ENCODE data around the gene SDHB. TPM values are rescaled to one million over a fixed set of nuclear protein-coding genes. Genes with fewer than 3 reads are reported as not detected.

The SDHB gene
- total and polyA plus RNA-seq, 2 of the 13 experiments (the other 11 are each of a cell fraction or from before 2014, with no cell fraction given), result 136 to 142 TPM

DNA sequence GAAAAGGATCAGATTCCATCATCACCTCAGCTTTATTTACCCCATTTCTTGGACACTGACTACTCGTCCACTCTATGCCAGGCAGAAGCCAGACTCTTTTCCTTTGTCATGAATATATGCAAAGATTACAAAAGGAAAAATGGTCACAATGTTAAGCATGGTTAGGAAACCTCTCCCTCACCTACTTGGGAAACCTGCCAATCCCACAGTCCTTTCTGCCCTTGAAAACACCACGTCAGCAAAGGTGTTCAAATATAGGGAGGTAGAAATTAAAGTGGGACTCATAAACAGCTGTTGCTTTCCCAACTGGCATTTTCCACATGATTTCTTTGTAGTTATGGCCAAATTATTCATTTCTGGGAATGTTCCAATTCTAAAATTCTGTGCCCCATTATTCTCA is 25.9 kb downstream of the SDHB start:
- Histone ChIP-seq H3K27me3 (ENCODE audit: control insufficient read depth in 1 of 2, insufficient read depth in 2 of 2, low read length in 2 of 2) (no peaks in the 10 kb centered on the region), H3K4me1 (ENCODE audit: insufficient read depth, low read length) (no peaks in the 10 kb centered on the region), H3K4me3 (replicated peaks in 1 of 3; ENCODE audit: insufficient read depth in 1 of 3, low read depth in 2 of 3, low read length in 3 of 3) (no peak overlapping the region), H3K36me3 (replicated peaks in 1 of 2; ENCODE audit: control insufficient read depth in 1 of 2, insufficient read depth in 2 of 2, low read length in 2 of 2) (peaks cover 33 to 78% of the 10 kb centered on the region in 2 experiments; a peak in 4 of 5 replicates), H4K20me1 (ENCODE audit: insufficient read depth, low read length) (no peaks in the 10 kb centered on the region), H3K4me2 (ENCODE audit: low read depth, low read length) (no peak overlapping the region), H3K79me2 (ENCODE audit: insufficient read depth, low read length) (no peaks in the 10 kb centered on the region), H3K9me3 (ENCODE audit: low read length) (no peaks in the 10 kb centered on the region), H3K9ac (ENCODE audit: insufficient read depth, low read depth, low read length) (no peak overlapping the region), H2AFZ (ENCODE audit: low read length) (no peak overlapping the region), H3K27ac (ENCODE audit: extremely low read length, insufficient read depth, low read length) (no peak overlapping the region)
- DNase-seq (ENCODE audit: low spot score) (no peak), FAIRE-seq (no peak), ATAC-seq (no peak)
- CTCF ChIA-PET (ENCODE audit: low intra/inter-chr PET ratio, low total read pairs), result no interaction called here
- no TSS peak for BruUV-seq (replicated peaks)
- POLR2A ChIA-PET, result no interaction called here
- TF ChIP-seq SMAD9 (CRISPR knock-in tag; IDR thresholded peaks at IDR 0.05), result no peak
- no peak for TF ChIP-seq ZNF788 (CRISPR knock-in tag; IDR thresholded peaks at IDR 0.05; ENCODE audit: borderline replicate concordance)
- no peak for TF ChIP-seq ZNF350 (CRISPR knock-in tag; IDR thresholded peaks at IDR 0.05; ENCODE audit: borderline replicate concordance, low read depth)
- TF ChIP-seq DMTF1 (CRISPR knock-in tag; IDR thresholded peaks at IDR 0.05), result no peak
- no peak for TF ChIP-seq ZNF800 (CRISPR knock-in tag; IDR thresholded peaks at IDR 0.05)
- TF ChIP-seq REL (CRISPR knock-in tag; conservative IDR thresholded peaks at IDR 0.05), result no peak
- no peak for TF ChIP-seq ZKSCAN5 (CRISPR knock-in tag; IDR thresholded peaks at IDR 0.05)
- no peak for TF ChIP-seq ZNF841 (CRISPR knock-in tag; IDR thresholded peaks at IDR 0.05; ENCODE audit: borderline replicate concordance)
- TF ChIP-seq, protein P1, sequence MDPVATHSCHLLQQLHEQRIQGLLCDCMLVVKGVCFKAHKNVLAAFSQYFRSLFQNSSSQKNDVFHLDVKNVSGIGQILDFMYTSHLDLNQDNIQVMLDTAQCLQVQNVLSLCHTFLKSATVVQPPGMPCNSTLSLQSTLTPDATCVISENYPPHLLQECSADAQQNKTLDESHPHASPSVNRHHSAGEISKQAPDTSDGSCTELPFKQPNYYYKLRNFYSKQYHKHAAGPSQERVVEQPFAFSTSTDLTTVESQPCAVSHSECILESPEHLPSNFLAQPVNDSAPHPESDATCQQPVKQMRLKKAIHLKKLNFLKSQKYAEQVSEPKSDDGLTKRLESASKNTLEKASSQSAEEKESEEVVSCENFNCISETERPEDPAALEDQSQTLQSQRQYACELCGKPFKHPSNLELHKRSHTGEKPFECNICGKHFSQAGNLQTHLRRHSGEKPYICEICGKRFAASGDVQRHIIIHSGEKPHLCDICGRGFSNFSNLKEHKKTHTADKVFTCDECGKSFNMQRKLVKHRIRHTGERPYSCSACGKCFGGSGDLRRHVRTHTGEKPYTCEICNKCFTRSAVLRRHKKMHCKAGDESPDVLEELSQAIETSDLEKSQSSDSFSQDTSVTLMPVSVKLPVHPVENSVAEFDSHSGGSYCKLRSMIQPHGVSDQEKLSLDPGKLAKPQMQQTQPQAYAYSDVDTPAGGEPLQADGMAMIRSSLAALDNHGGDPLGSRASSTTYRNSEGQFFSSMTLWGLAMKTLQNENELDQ (CRISPR knock-in tag; IDR thresholded peaks at IDR 0.05; ENCODE audit: borderline replicate concordance), result no peak
- TF ChIP-seq MAFG (CRISPR knock-in tag; IDR thresholded peaks at IDR 0.05), result no peak
- TF ChIP-seq NR0B2 (CRISPR knock-in tag; IDR thresholded peaks at IDR 0.05), result no peak
- no peak for TF ChIP-seq NCOA2 (CRISPR knock-in tag; IDR thresholded peaks at IDR 0.05)
- TF ChIP-seq YEATS2 (CRISPR knock-in tag; IDR thresholded peaks at IDR 0.05; ENCODE audit: borderline replicate concordance), result no peak
- TF ChIP-seq, protein P2, sequence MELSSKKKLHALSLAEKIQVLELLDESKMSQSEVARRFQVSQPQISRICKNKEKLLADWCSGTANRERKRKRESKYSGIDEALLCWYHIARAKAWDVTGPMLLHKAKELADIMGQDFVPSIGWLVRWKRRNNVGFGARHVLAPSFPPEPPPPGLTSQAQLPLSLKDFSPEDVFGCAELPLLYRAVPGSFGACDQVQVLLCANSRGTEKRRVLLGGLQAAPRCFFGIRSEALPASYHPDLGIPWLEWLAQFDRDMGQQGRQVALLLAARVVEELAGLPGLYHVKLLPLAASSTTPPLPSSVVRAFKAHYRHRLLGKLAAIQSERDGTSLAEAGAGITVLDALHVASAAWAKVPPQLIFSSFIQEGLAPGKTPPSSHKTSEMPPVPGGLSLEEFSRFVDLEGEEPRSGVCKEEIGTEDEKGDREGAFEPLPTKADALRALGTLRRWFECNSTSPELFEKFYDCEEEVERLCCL (CRISPR knock-in tag; IDR thresholded peaks at IDR 0.05; ENCODE audit: borderline replicate concordance), result no peak
- TF ChIP-seq ATM (IDR thresholded peaks at IDR 0.05; ENCODE audit: borderline replicate concordance), result no peak
- TF ChIP-seq JUNB (CRISPR knock-in tag; IDR thresholded peaks at IDR 0.05; ENCODE audit: borderline replicate concordance), result no peak
- in situ Hi-C loops (cut with HindIII; ENCODE audit: extremely low pct_ligation_motif_present, low pct_unique_long_range_greater_than_20kb) (no loop called here), intact Hi-C loops (cut with micrococcal nuclease; ENCODE audit: unreplicated experiment) (no loop called here)
- 94% methylated on average over 2 of the region's 2 CpGs for WGBS (ENCODE audit: low lambda C conversion rate)

All from HepG2 (cell line).